ENCODE results near the gene TTLL11.

TTLL11 gene

GRCh38 chr9:121865884-121866283 is 227.2 kb downstream of the TTLL11 start:
- DNase-seq: no peak

GRCh38 chr9:121865060-121865459 is 228.0 kb downstream of the TTLL11 start:
- DNase-seq: no peak

- no peak for DNase-seq
Measured at GRCh38 chr9:121863955-121864354, 229.2 kb downstream of the TTLL11 start.

- DNase-seq: no peak
Measured at GRCh38 chr9:121862371-121863332, 230.5 kb downstream of the TTLL11 start.

- no peak for DNase-seq
Measured at GRCh38 chr9:121861501-121862180, 231.5 kb downstream of the TTLL11 start.

GRCh38 chr9:121860744-121861143 is 232.4 kb downstream of the TTLL11 start:
- DNase-seq: no peak

GRCh38 chr9:121860213-121860612 is 232.9 kb downstream of the TTLL11 start:
- DNase-seq: no peak

- no peak for DNase-seq
Measured at GRCh38 chr9:121859646-121860045, 233.5 kb downstream of the TTLL11 start.

- no peak for DNase-seq
Measured at GRCh38 chr9:121858788-121859187, 234.3 kb downstream of the TTLL11 start.

- no peak for DNase-seq
Measured at GRCh38 chr9:121857928-121858327, 235.2 kb downstream of the TTLL11 start.

GRCh38 chr9:121855476-121855875 is 237.6 kb downstream of the TTLL11 start:
- no peak for DNase-seq

- DNase-seq: no peak
Measured at GRCh38 chr9:121853617-121854395, 239.3 kb downstream of the TTLL11 start.

- DNase-seq: no peak
Measured at GRCh38 chr9:121852651-121853616, 240.2 kb downstream of the TTLL11 start.

GRCh38 chr9:121852241-121852640 is 240.9 kb downstream of the TTLL11 start:
- DNase-seq: no peak

GRCh38 chr9:121851641-121852091 is 241.4 kb downstream of the TTLL11 start:
- no peak for DNase-seq

GRCh38 chr9:121850366-121850765 is 242.7 kb downstream of the TTLL11 start:
- no peak for DNase-seq

GRCh38 chr9:121849554-121849953 is 243.6 kb downstream of the TTLL11 start:
- no peak for DNase-seq

- no peak for DNase-seq
Measured at GRCh38 chr9:121844562-121844961, 248.5 kb downstream of the TTLL11 start.

GRCh38 chr9:121844098-121844497 is 249.0 kb downstream of the TTLL11 start:
- DNase-seq: no peak

GRCh38 chr9:121842612-121842978 is 250.5 kb downstream of the TTLL11 start:
- DNase-seq: no peak

GRCh38 chr9:121841771-121842611 is 251.1 kb downstream of the TTLL11 start:
- no peak for DNase-seq
